ENCODE results near the gene CRISPLD2.
"Not testable (repeated sequence)": the region's sequence is repeated elsewhere in the genome, so short reads cannot be mapped to it uniquely, and the experiment has no call there.

CRISPLD2 gene

DNA sequence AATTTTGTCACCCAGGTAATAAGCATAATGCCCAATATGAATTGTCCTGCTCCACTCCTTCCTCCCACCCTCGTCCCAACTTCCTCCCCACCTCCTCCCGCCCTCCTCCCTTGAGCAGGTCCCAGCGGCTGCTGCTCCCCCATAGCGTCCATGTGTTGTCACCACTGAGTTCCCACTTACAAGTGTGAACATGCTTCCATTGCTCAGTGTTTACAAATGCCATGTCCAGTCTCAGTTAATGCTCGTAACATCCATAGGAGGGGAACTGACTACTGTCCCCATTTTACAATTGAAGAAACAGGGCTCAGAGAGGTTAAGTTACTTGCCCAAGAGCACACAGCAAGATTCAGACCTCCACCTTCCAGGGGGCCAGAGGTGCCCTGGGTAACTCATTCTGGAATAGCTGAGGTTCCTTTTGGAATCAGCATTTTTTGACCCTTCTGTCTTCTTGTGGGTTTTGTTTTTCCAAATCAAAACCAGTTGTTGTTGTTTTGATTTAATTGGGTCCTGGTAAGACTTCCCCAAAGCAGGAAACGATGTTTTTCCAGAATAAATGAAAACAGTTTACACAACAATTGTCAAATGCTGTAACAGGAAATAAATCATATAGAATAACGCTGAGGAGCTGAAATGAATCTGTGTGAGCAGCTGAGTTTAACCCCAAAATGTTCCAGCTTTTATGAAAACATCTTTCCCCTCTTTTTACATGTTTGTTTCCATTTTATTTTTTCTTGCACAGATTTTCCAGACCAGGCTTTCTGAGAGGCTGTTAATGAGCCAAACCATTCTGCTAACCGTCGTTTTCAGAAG is 117.6 kb downstream of the CRISPLD2 start:
- Histone ChIP-seq H3K9me3 (ENCODE audit: control insufficient read depth, insufficient read depth, low read depth, low read length) (no peaks in the 10 kb centered on the region), H3K36me3 (ENCODE audit: control insufficient read depth in 2 of 2, insufficient read depth in 1 of 2, low read length in 2 of 2) (no peaks in the 10 kb centered on the region), H3K4me1 (ENCODE audit: control insufficient read depth, insufficient read depth, low read length) (no peaks in the 10 kb centered on the region), H3K4me3 (ENCODE audit: low read depth, low read length) (no peak overlapping the region), H3K27ac (ENCODE audit: extremely low read depth, low read depth, low read length) (no peak overlapping the region)
- POLR2A ChIA-PET, result no interaction called here
- CTCF ChIA-PET, result interaction anchor here (1.0 to 1.5 kb wide), 2 partner anchors 11 to 151 kb away, joined by 3 to 4 read pairs; no protein-coding TSS in a partner anchor
- peak; percentile 71; the same call in 1 of the 2 replicates for TF ChIP-seq ZNF768 (tag by site-specific recombination; IDR thresholded peaks at IDR 0.05)
- TF ChIP-seq, protein P1, sequence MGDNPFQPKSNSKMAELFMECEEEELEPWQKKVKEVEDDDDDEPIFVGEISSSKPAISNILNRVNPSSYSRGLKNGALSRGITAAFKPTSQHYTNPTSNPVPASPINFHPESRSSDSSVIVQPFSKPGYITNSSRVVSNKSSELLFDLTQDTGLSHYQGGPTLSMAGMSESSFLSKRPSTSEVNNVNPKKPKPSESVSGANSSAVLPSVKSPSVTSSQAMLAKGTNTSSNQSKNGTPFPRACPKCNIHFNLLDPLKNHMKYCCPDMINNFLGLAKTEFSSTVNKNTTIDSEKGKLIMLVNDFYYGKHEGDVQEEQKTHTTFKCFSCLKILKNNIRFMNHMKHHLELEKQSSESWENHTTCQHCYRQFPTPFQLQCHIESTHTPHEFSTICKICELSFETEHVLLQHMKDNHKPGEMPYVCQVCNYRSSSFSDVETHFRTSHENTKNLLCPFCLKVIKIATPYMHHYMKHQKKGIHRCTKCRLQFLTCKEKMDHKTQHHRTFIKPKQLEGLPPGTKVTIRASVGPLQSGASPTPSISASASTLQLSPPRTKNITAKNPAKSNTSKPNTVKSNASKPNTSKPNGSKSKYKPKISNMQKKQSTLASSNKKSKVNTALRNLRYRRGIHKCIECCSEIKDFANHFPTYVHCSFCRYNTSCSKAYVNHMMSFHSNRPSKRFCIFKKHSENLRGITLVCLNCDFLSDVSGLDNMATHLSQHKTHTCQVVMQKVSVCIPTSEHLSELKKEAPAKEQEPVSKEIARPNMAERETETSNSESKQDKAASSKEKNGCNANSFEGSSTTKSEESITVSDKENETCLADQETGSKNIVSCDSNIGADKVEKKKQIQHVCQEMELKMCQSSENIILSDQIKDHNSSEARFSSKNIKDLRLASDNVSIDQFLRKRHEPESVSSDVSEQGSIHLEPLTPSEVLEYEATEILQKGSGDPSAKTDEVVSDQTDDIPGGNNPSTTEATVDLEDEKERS (tag by site-specific recombination; IDR thresholded peaks at IDR 0.05), result no peak
- TF ChIP-seq ZNF157 (tag by site-specific recombination; IDR thresholded peaks at IDR 0.05), result no peak

DNA sequence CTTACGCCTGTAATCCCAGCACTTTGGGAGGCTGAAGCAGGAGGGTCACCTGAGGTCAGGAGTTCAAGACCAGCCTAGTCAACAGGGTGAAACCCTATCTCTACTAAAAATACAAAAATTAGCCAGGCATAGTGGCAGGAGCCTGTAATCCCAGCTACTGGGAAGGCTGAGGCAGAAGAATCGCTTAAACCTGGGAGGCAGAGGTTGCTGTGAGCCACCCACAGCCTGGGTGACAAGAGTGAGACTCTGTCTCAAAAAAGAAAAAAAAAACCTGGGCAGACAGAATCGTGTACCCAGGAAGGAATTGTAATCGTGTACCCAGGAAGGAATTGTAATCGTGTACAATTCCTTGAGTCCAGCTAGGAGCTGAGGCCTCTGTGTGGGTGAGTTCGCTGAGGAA is 118.8 kb downstream of the CRISPLD2 start:
- POLR2A ChIA-PET; H3K4me1 ChIP-seq (ENCODE audit: control insufficient read depth, insufficient read depth, low read length); H3K27ac ChIP-seq (ENCODE audit: extremely low read depth, low read depth, low read length); H3K9me3 ChIP-seq (ENCODE audit: control insufficient read depth, insufficient read depth, low read depth, low read length); H3K36me3 ChIP-seq (ENCODE audit: control insufficient read depth in 2 of 2, insufficient read depth in 1 of 2, low read length in 2 of 2); H3K4me3 ChIP-seq (ENCODE audit: low read depth, low read length): not testable (repeated sequence)
- CTCF ChIA-PET, result interaction anchor here (1.5 kb wide), 1 partner anchor 153 kb away, joined by 4 read pairs; no protein-coding TSS in a partner anchor

DNA sequence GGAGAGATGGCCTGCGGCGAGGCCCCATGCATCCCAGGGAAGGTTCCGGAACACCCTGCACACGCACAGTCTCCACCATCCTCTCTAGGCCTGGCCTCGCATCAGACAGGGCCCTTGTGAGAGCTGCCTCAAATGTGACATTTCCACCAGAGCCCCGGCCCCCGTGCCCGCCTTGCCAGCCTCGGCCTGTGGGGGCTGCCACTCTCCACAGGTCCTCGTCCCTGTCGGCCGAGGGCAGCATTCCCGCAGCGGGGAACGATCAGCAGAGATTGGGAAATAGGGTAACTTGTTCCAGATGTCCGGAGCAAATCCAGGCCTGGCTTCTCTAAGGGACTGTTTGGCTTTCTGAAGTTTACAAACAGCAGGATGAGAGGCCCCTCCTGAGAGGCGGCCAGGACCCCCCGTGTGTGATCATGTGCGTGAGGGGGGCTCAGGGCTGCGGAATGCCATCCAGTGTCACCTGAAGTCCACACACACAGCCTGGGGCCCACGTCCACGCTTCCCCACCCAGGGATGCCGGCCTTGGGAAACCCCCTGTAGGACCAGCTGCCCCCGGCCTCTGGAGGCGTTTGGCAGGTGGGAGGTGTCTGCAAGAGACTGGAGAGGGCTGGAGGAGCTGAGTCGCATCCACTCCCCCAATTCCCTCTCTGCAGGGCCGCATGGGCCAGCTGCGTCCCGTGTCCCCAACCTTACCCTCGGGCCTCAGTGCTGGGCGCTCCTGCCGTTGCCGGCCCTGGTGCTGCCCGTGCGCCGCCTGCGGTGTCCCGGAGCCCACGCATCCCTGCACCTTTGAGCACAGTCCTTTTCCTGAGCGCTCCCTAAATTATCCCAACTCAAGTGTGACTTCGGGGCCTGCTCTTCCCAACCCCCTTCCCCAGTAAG is 121.1 kb downstream of the CRISPLD2 start:
- H3K4me1 ChIP-seq (ENCODE audit: control insufficient read depth, insufficient read depth, low read length), result no peaks in the 10 kb centered on the region
- ChIA-PET POLR2A (interaction anchor here (0.6 kb wide), 1 partner anchor 148 kb away, joined by 3 read pairs; no protein-coding TSS in a partner anchor), CTCF (no interaction called here)
- no peak overlapping the region for H3K27ac ChIP-seq (ENCODE audit: extremely low read depth, low read depth, low read length)
- H3K4me3 ChIP-seq (ENCODE audit: low read depth, low read length), result no peak overlapping the region
- H3K36me3 ChIP-seq (ENCODE audit: control insufficient read depth in 2 of 2, insufficient read depth in 1 of 2, low read length in 2 of 2), result no peaks in the 10 kb centered on the region
- H3K9me3 ChIP-seq (ENCODE audit: control insufficient read depth, insufficient read depth, low read depth, low read length), result no peaks in the 10 kb centered on the region
- no peak for TF ChIP-seq ZNF202 (tag by site-specific recombination; IDR thresholded peaks at IDR 0.05; ENCODE audit: borderline replicate concordance)
- TF ChIP-seq ZNF16 (tag by site-specific recombination; IDR thresholded peaks at IDR 0.05; ENCODE audit: low read depth), result no peak
- TF ChIP-seq ZFHX2 (tag by site-specific recombination; conservative IDR thresholded peaks at IDR 0.05), result peak; percentile 39
- no peak for TF ChIP-seq OVOL3 (tag by site-specific recombination; IDR thresholded peaks at IDR 0.05)
- TF ChIP-seq, protein P2, sequence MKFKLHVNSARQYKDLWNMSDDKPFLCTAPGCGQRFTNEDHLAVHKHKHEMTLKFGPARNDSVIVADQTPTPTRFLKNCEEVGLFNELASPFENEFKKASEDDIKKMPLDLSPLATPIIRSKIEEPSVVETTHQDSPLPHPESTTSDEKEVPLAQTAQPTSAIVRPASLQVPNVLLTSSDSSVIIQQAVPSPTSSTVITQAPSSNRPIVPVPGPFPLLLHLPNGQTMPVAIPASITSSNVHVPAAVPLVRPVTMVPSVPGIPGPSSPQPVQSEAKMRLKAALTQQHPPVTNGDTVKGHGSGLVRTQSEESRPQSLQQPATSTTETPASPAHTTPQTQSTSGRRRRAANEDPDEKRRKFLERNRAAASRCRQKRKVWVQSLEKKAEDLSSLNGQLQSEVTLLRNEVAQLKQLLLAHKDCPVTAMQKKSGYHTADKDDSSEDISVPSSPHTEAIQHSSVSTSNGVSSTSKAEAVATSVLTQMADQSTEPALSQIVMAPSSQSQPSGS (tag by site-specific recombination; IDR thresholded peaks at IDR 0.05; ENCODE audit: low read depth), result no peak
- TF ChIP-seq ZNF174 (tag by site-specific recombination; IDR thresholded peaks at IDR 0.05), result no peak
- peak; percentile 59; the same call in 1 of the 2 replicates for TF ChIP-seq EGR2 (tag by site-specific recombination; IDR thresholded peaks at IDR 0.05; ENCODE audit: low read depth)
- TF ChIP-seq TRIM28 (IDR thresholded peaks at IDR 0.05; ENCODE audit: borderline replicate concordance, low read length), result no peak
- no peak for TF ChIP-seq ZNF214 (tag by site-specific recombination; IDR thresholded peaks at IDR 0.05; ENCODE audit: borderline replicate concordance)

All from HEK293 (cell line).